Hypothalamus (tissue), 51 donors: ENCODE data around the gene NLRC5.
"Not testable (repeated sequence)": the region's sequence is repeated elsewhere in the genome, so short reads cannot be mapped to it uniquely, and the experiment has no call there.

Experiments used
- DNase-seq, 51 donors: peaks; one replicate each; lab custom pipeline; 2025; lab: John Stamatoyannopoulos, UW

NLRC5 gene

GRCh38 chr16:56998352-56998751, 9.0 kb downstream of the NLRC5 start:
- DNase-seq = no peak

GRCh38 chr16:56998861-56999260, 9.5 kb downstream of the NLRC5 start:
- no peak for DNase-seq

- no peak for DNase-seq
Measured at GRCh38 chr16:56999409-57000270, 10.3 kb downstream of the NLRC5 start.

- DNase-seq = no peak
Measured at GRCh38 chr16:57000271-57001025, 11.1 kb downstream of the NLRC5 start.

GRCh38 chr16:57001026-57001679, 11.8 kb downstream of the NLRC5 start:
- no peak for DNase-seq

- no peak for DNase-seq
Measured at GRCh38 chr16:57003439-57004386, 14.4 kb downstream of the NLRC5 start.

- DNase-seq = no peak
Measured at GRCh38 chr16:57004387-57005250, 15.3 kb downstream of the NLRC5 start.

GRCh38 chr16:57005597-57005996, 16.2 kb downstream of the NLRC5 start:
- not testable (repeated sequence) for DNase-seq

- DNase-seq = no peak
Measured at GRCh38 chr16:57007050-57007449, 17.7 kb downstream of the NLRC5 start.

DNA sequence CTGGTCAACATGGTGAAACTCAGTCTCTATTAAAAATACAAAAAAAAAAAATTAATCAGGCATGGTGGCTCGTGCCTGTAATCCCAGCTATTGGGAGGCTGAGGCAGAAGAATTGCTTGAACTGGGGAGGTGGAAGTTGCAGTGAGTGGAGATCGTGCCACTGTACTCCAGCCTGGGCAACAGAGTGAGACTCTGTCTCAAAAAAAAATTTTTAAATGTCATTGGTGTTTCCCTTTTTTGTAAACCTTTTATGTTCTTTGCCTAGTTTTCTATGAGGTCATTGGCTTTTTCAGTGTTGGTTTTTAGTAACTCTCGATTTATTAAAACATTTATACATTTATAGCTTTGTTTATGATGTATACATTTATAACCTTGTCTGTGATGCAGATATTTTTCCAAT, 18.2 kb downstream of the NLRC5 start:
- no peak for DNase-seq

DNA sequence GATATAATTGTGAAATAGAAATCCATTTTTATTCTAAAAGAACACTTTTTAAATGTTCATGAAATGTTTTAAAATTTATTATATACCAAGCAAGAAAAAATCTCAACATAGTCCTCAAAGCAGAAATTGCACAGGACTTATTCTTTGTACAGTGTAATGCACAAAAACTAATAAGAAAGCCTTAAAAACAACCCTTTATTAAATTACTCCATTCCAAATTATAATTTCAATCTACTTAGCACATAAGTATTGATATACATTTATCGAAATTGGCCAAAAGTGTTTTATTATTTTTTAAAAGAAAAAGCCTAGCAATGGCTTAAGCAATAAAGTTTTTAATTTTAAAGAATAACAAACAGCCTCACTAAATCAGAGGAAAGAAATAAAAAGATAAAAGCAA, 19.1 kb downstream of the NLRC5 start:
- no peak for DNase-seq

DNA sequence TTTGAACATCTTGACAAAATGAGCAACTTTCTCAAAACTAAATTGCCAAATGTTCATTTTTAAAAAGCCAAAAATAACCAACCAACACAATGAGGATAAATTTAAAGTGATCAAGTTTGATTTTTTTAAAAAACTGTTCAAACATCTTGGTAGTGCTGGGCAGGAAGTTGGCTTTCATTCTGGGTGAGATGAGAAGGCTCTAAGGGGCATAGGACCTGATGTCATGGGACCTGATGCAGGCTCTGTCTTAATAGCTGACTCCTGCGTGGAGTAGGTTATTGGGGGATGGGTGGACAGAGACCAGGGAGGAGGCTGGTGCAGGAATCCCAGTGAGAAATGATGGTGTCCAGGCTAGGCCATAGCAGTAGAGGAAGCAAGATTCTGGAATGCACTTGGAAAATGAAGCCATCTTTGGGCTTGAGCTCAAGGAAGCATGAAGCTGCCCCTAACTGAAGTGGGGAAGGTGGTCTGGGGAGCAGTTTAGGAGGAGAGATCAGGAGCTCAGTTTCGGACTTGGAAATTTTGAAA, 20.4 kb downstream of the NLRC5 start:
- DNase-seq = no peak

DNA sequence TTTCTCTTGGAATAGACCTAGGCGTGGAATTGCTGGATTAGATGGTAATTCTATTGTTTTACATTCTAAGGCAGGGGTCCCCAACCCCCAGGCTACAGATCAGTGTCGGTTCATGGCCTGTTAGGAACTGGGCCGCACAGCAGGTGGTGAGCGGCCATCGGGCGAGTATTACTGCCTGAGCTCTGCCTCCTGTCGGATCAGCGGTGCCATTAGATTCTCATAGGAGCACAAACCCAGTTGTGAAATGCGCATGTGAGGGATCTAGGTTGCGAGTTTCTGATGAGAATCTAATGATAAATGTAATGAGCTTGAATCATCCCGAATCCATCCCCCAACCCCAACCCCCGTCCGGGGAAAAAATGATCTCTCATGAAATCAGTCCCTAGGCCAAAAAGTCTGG, 23.0 kb downstream of the NLRC5 start:
- DNase-seq = no peak

- no peak for DNase-seq
Measured at GRCh38 chr16:57013229-57013628, 23.9 kb downstream of the NLRC5 start.

GRCh38 chr16:57013902-57014301, 24.5 kb downstream of the NLRC5 start:
- no peak for DNase-seq

- peak in 2 of 51 donors; percentile 9 to 44 for DNase-seq
Measured at GRCh38 chr16:57016301-57016700, 26.9 kb downstream of the NLRC5 start.

GRCh38 chr16:57016831-57017230, 27.5 kb downstream of the NLRC5 start:
- no peak for DNase-seq

DNA sequence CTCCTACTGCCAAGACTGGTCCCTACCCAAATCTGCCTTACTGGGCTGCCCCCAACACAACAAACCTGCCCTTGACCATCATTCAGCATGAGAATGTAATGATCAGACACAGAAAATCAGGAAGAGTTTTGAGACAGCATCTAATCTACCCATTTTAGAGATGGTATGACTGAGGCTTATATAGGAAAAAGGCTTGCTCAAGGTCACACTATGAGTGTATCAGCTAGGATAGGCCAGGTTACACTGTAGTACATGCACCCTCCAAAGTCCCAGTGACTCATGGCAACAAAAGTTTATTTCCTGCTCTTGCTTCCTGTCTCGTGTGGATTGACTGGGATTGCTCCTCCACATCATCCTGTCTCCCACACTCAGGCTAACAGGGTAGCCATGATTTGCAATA, 27.9 kb downstream of the NLRC5 start:
- no peak for DNase-seq

DNA sequence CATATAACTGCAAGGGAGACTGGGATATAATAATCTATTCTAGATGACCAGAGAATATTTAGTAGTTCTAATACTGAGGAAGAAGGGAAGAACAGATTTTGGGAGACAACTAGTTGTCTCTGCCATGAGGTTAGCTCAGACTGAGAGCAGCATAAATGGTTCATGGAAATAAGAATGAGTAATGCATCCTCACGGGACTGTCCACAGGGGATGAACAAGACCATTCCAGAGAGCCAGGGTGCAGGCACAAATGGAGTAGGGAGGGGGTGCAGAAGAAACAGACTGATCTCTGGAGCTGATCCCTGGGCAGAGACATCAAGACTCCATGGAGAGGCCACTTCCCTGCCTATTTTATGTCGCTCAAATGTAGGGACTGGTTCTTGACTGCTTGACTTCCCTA, 30.4 kb downstream of the NLRC5 start:
- no peak for DNase-seq
